ENCODE data around the gene CYTH1. TPM values are rescaled to one million over a fixed set of nuclear protein-coding genes. Genes with fewer than 3 reads are reported as not detected.

CYTH1 gene
- total RNA-seq, 1 experiment from 2014 or later, result 46.7 TPM

DNA sequence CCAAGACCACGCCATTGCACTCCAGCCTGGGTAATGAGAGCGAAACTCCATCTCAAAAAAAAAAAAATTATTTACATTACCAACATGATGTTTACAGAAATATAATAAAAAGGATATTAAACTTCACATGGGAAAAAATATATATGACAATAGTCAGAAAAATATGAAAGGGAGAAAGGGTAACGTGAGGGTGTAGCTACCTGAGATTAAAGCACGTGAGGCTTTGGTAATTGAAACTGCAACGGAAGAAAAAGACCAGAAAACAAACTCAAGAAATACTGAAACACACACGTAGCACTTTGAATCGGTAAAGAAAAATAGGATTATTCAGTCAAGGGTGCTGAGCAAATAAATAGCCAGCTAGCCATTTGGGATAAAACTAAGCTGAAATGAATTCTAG lies 53.6 kb downstream of the CYTH1 start:
- intact Hi-C loops (cut with micrococcal nuclease; ENCODE audit: unreplicated experiment), result no loop called here
- H3K4me3 ChIP-seq (ENCODE audit: low read depth in 2 of 2, low read length in 2 of 2), result no peak overlapping the region
- no peak overlapping the region for H3K27ac ChIP-seq (ENCODE audit: low read length)
- no peak for TF ChIP-seq POLR2AphosphoS5 (IDR thresholded peaks at IDR 0.05; ENCODE audit: low read depth, low read length)
- TF ChIP-seq, protein P1, sequence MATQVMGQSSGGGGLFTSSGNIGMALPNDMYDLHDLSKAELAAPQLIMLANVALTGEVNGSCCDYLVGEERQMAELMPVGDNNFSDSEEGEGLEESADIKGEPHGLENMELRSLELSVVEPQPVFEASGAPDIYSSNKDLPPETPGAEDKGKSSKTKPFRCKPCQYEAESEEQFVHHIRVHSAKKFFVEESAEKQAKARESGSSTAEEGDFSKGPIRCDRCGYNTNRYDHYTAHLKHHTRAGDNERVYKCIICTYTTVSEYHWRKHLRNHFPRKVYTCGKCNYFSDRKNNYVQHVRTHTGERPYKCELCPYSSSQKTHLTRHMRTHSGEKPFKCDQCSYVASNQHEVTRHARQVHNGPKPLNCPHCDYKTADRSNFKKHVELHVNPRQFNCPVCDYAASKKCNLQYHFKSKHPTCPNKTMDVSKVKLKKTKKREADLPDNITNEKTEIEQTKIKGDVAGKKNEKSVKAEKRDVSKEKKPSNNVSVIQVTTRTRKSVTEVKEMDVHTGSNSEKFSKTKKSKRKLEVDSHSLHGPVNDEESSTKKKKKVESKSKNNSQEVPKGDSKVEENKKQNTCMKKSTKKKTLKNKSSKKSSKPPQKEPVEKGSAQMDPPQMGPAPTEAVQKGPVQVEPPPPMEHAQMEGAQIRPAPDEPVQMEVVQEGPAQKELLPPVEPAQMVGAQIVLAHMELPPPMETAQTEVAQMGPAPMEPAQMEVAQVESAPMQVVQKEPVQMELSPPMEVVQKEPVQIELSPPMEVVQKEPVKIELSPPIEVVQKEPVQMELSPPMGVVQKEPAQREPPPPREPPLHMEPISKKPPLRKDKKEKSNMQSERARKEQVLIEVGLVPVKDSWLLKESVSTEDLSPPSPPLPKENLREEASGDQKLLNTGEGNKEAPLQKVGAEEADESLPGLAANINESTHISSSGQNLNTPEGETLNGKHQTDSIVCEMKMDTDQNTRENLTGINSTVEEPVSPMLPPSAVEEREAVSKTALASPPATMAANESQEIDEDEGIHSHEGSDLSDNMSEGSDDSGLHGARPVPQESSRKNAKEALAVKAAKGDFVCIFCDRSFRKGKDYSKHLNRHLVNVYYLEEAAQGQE (IDR thresholded peaks at IDR 0.05; ENCODE audit: insufficient read depth in 1 of 2, low read depth in 2 of 2, low read length in 1 of 2), result no peak
- TF ChIP-seq SIN3A (IDR thresholded peaks at IDR 0.05; ENCODE audit: borderline replicate concordance, insufficient read depth, low read depth, low read length), result no peak
- no peak for TF ChIP-seq TCF7L2 (IDR thresholded peaks at IDR 0.05; ENCODE audit: low read depth, low read length)
- TF ChIP-seq, protein P2, sequence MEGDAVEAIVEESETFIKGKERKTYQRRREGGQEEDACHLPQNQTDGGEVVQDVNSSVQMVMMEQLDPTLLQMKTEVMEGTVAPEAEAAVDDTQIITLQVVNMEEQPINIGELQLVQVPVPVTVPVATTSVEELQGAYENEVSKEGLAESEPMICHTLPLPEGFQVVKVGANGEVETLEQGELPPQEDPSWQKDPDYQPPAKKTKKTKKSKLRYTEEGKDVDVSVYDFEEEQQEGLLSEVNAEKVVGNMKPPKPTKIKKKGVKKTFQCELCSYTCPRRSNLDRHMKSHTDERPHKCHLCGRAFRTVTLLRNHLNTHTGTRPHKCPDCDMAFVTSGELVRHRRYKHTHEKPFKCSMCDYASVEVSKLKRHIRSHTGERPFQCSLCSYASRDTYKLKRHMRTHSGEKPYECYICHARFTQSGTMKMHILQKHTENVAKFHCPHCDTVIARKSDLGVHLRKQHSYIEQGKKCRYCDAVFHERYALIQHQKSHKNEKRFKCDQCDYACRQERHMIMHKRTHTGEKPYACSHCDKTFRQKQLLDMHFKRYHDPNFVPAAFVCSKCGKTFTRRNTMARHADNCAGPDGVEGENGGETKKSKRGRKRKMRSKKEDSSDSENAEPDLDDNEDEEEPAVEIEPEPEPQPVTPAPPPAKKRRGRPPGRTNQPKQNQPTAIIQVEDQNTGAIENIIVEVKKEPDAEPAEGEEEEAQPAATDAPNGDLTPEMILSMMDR (IDR thresholded peaks at IDR 0.05), result no peak
- in situ Hi-C loops (cut with HindIII; ENCODE audit: low pct_unique_long_range_greater_than_20kb, low sequenced_read_pairs), result no loop called here
- peaks cover 22% of the 10 kb centered on the region for H3K4me1 ChIP-seq (ENCODE audit: control insufficient read depth, insufficient read depth, low read length)
- POLR2A ChIA-PET, result no interaction called here
- no peaks in the 10 kb centered on the region for H3K27me3 ChIP-seq (ENCODE audit: control insufficient read depth, insufficient read depth, low read length)
- no peaks in the 10 kb centered on the region for H3K9me3 ChIP-seq (ENCODE audit: control insufficient read depth, insufficient read depth, low read depth, low read length)
- CTCF ChIA-PET, result interaction anchor here (0.7 to 1.0 kb wide), 2 partner anchors 71 to 229 kb away, joined by 3 to 4 read pairs; no protein-coding TSS in a partner anchor
- no peak for DNase-seq (ENCODE audit: low read depth, low spot score)
- ATAC-seq, result no peak
- no TSS peak for BruUV-seq (replicated peaks)
- no peaks in the 10 kb centered on the region for H3K36me3 ChIP-seq (ENCODE audit: control insufficient read depth, insufficient read depth, low read length)

DNA sequence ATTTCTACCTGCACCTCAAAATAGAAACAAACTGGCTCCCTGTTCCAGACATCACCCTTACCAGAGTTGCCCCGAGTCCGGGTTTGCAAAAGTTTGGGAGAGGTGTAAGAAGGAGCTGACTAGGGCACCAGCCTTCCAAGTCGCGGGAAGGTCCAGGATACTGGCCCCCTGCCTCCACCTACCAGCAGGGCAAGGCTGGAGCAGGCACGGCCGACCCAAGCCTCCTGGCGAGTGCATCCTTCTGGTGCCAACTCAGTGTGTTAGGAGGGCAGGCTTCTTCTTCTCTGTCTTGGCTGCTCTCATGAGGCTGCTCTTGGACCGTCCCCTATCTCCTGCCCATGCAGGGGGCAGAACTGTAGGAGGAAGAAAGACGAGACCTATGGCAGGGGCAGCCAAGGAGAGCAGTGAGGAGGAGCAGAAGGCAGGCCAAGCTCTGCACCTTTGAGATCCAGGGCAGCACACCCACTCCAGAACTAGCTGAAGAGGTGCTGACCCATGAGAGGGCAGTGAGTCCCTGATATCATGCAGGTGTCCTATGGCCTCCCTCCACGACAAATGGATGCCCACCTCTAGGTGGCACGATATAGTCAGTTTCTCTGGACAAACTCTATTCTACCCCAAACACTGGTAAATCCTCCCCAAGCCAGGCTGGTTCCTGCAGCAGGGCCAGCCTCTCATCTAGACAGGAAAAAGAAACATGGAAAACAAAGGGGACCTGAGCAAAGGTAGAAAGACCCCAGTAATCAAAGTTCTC lies 54.4 kb downstream of the CYTH1 start:
- in situ Hi-C loops (cut with HindIII; ENCODE audit: low pct_unique_long_range_greater_than_20kb, low sequenced_read_pairs) (no loop called here), intact Hi-C loops (cut with micrococcal nuclease; ENCODE audit: unreplicated experiment) (no loop called here)
- no peaks in the 10 kb centered on the region for H3K36me3 ChIP-seq (ENCODE audit: control insufficient read depth, insufficient read depth, low read length)
- DNase-seq (ENCODE audit: low read depth, low spot score) (no peak), ATAC-seq (no peak)
- H3K4me1 ChIP-seq (ENCODE audit: control insufficient read depth, insufficient read depth, low read length), result peaks cover 31% of the 10 kb centered on the region
- no peaks in the 10 kb centered on the region for H3K27me3 ChIP-seq (ENCODE audit: control insufficient read depth, insufficient read depth, low read length)
- TF ChIP-seq POLR2AphosphoS5 (IDR thresholded peaks at IDR 0.05; ENCODE audit: low read depth, low read length) (no peak), TCF7L2 (IDR thresholded peaks at IDR 0.05; ENCODE audit: low read depth, low read length) (no peak), SIN3A (IDR thresholded peaks at IDR 0.05; ENCODE audit: borderline replicate concordance, insufficient read depth, low read depth, low read length) (no peak)
- TF ChIP-seq, protein P1 (IDR thresholded peaks at IDR 0.05; ENCODE audit: insufficient read depth in 1 of 2, low read depth in 2 of 2, low read length in 1 of 2), result no peak
- TF ChIP-seq, protein P2 (IDR thresholded peaks at IDR 0.05), result no peak
- CTCF ChIA-PET, result no interaction called here
- H3K27ac ChIP-seq (ENCODE audit: low read length), result no peak overlapping the region
- no peaks in the 10 kb centered on the region for H3K9me3 ChIP-seq (ENCODE audit: control insufficient read depth, insufficient read depth, low read depth, low read length)
- H3K4me3 ChIP-seq (ENCODE audit: low read depth in 2 of 2, low read length in 2 of 2), result no peak overlapping the region
- no TSS peak for BruUV-seq (replicated peaks)
- POLR2A ChIA-PET, result no interaction called here
